Hematopoietic multipotent progenitor cell treated with erythropoietin and hydrocortisone succinate and interleukin-3 and kit ligand, for 4 days (in vitro differentiated cells): Measurements from ENCODE around the gene ZNF117.
"Not testable (repeated sequence)": the region's sequence is repeated elsewhere in the genome, so short reads cannot be mapped to it uniquely, and the experiment has no call there.

ENCODE experiments used
- DNase-seq: peaks from one replicate; pipeline ENCODE4 v3.0.0-alpha.2; 2015

The ZNF117 gene

GRCh38 chr7:64990936-64991335 is at the start of gene ZNF117:
ZNF117 (minus strand) TSS chr7:64991036.
- DNase-seq = no peak

GRCh38 chr7:65038767-65039166 is 47.9 kb upstream of the ZNF117 start:
- peak; percentile 46 for DNase-seq

GRCh38 chr7:65037740-65038688 is 47.2 kb upstream of the ZNF117 start:
- peak; percentile 97 for DNase-seq

- DNase-seq = peak; percentile 61
Measured at GRCh38 chr7:65036526-65036925, 45.7 kb upstream of the ZNF117 start.

GRCh38 chr7:65035469-65035868 is 44.6 kb upstream of the ZNF117 start:
- DNase-seq = not testable (repeated sequence)

GRCh38 chr7:65034120-65034782 is 43.4 kb upstream of the ZNF117 start:
- DNase-seq = not testable (repeated sequence)

- not testable (repeated sequence) for DNase-seq
Measured at GRCh38 chr7:65033391-65033790, 42.6 kb upstream of the ZNF117 start.

GRCh38 chr7:65025023-65025422 is 34.2 kb upstream of the ZNF117 start:
- not testable (repeated sequence) for DNase-seq

GRCh38 chr7:65020978-65021377 is 30.1 kb upstream of the ZNF117 start:
- not testable (repeated sequence) for DNase-seq

- not testable (repeated sequence) for DNase-seq
Measured at GRCh38 chr7:65009881-65010280, 19.0 kb upstream of the ZNF117 start.

- DNase-seq = not testable (repeated sequence)
Measured at GRCh38 chr7:65009394-65009793, 18.6 kb upstream of the ZNF117 start.

GRCh38 chr7:65007036-65007435 is 16.2 kb upstream of the ZNF117 start:
- peak; percentile 49 for DNase-seq

GRCh38 chr7:65006094-65006992 is 15.5 kb upstream of the ZNF117 start, which contains the start of gene ERV3-1:
ERV3-1 (minus strand) TSS chr7:65006687; CDS start chr7:64993026, 13,661 bp downstream.
- peak; percentile 98 for DNase-seq

- DNase-seq = no peak
Measured at GRCh38 chr7:65004575-65004974, 13.7 kb upstream of the ZNF117 start.

GRCh38 chr7:65002972-65003585 is 12.2 kb upstream of the ZNF117 start:
- no peak for DNase-seq

GRCh38 chr7:65001291-65001814 is 10.5 kb upstream of the ZNF117 start:
- no peak for DNase-seq

- peak; percentile 89 for DNase-seq
Measured at GRCh38 chr7:64999165-65000004, 8.5 kb upstream of the ZNF117 start.

- DNase-seq = no peak
Measured at GRCh38 chr7:64998865-64999164, 8.0 kb upstream of the ZNF117 start.

GRCh38 chr7:64997927-64998391 is 7.1 kb upstream of the ZNF117 start:
- DNase-seq = no peak

- no peak for DNase-seq
Measured at GRCh38 chr7:64997164-64997908, 6.5 kb upstream of the ZNF117 start.
